ENCODE measurements around the gene PPP1R36. TPM values are rescaled to one million over a fixed set of nuclear protein-coding genes. Genes with fewer than 3 reads are reported as not detected.

Gene PPP1R36
- total and polyA plus RNA-seq, 2 of the 4 experiments (the other 2 are of a cell fraction): 0.15 to 0.54 TPM

DNA sequence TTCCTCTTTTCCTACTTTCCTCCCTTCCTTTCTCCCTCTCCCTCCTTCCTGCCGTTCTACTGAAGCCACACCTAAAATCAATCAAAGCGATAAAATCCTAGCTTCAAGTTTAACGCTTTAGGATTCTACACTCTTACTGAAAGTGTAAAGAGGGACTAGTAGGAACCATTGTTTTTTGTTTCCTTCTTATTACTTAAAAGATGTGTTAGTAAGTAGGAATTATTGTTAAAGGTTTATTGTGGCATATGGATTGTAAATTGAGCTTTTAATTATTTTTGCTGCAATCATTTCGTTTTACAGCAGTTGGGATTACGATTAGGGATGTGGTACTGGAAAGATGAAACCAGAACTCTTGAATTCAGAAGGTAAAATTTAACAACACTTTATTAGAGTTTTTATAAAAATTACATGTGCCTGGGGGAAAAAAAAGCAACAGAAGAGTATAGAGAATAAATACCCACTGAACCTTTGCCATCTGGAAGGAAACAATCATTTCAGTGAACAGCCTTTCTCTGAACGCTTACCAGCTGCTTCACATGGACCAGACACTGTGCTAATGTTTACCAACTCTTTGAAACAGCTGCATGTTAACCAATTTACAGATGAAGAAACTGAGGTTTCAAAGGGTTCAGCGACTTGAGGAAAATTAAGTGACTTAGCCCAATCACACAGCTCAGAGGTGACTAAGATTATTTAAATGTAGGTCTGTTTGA, 1.0 kb downstream of the PPP1R36 start:
- TF ChIP-seq, protein P1, sequence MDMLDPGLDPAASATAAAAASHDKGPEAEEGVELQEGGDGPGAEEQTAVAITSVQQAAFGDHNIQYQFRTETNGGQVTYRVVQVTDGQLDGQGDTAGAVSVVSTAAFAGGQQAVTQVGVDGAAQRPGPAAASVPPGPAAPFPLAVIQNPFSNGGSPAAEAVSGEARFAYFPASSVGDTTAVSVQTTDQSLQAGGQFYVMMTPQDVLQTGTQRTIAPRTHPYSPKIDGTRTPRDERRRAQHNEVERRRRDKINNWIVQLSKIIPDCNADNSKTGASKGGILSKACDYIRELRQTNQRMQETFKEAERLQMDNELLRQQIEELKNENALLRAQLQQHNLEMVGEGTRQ (IDR thresholded peaks at IDR 0.05; ENCODE audit: low read depth, low read length): no peak
- TF ChIP-seq RCOR1 (IDR thresholded peaks at IDR 0.05; ENCODE audit: insufficient replicate concordance, low read length): no peak
- TF ChIP-seq FOS (IDR thresholded peaks at IDR 0.05; ENCODE audit: low read depth, low read length): no peak
- no peak for TF ChIP-seq MXI1 (IDR thresholded peaks at IDR 0.05; ENCODE audit: borderline replicate concordance, low read depth, low read length)
- TF ChIP-seq NFE2L2 (IDR thresholded peaks at IDR 0.05; ENCODE audit: low read depth, low read length): no peak
- TF ChIP-seq, protein P2, sequence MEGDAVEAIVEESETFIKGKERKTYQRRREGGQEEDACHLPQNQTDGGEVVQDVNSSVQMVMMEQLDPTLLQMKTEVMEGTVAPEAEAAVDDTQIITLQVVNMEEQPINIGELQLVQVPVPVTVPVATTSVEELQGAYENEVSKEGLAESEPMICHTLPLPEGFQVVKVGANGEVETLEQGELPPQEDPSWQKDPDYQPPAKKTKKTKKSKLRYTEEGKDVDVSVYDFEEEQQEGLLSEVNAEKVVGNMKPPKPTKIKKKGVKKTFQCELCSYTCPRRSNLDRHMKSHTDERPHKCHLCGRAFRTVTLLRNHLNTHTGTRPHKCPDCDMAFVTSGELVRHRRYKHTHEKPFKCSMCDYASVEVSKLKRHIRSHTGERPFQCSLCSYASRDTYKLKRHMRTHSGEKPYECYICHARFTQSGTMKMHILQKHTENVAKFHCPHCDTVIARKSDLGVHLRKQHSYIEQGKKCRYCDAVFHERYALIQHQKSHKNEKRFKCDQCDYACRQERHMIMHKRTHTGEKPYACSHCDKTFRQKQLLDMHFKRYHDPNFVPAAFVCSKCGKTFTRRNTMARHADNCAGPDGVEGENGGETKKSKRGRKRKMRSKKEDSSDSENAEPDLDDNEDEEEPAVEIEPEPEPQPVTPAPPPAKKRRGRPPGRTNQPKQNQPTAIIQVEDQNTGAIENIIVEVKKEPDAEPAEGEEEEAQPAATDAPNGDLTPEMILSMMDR (conservative IDR thresholded peaks at IDR 0.05; ENCODE audit: low read depth, low read length): no peak
- TF ChIP-seq BHLHE40 (IDR thresholded peaks at IDR 0.05; ENCODE audit: low read depth, low read length): no peak
- TF ChIP-seq, protein P3, sequence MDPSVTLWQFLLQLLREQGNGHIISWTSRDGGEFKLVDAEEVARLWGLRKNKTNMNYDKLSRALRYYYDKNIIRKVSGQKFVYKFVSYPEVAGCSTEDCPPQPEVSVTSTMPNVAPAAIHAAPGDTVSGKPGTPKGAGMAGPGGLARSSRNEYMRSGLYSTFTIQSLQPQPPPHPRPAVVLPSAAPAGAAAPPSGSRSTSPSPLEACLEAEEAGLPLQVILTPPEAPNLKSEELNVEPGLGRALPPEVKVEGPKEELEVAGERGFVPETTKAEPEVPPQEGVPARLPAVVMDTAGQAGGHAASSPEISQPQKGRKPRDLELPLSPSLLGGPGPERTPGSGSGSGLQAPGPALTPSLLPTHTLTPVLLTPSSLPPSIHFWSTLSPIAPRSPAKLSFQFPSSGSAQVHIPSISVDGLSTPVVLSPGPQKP (IDR thresholded peaks at IDR 0.05; ENCODE audit: borderline replicate concordance, low read depth, low read length): no peak
- TF ChIP-seq RFX5 (IDR thresholded peaks at IDR 0.05; ENCODE audit: low read depth, low read length): no peak
- no peak for TF ChIP-seq MAZ (IDR thresholded peaks at IDR 0.05; ENCODE audit: borderline replicate concordance, low read depth, low read length)
- no peak for TF ChIP-seq RAD21 (IDR thresholded peaks at IDR 0.05; ENCODE audit: low read length)
- no peak for TF ChIP-seq MAFK (IDR thresholded peaks at IDR 0.05; ENCODE audit: low read depth, low read length)
- TF ChIP-seq CHD1 (IDR thresholded peaks at IDR 0.05; ENCODE audit: low read depth, low read length): no peak
- no peak for TF ChIP-seq POLR2A (IDR thresholded peaks at IDR 0.05; ENCODE audit: low read depth, low read length)
- TF ChIP-seq CEBPB (IDR thresholded peaks at IDR 0.05; ENCODE audit: low read depth, low read length): no peak
- no peak overlapping the region for H3K9ac ChIP-seq (ENCODE audit: low read depth, low read length)
- no peak overlapping the region for H3K14ac ChIP-seq (replicated peaks; ENCODE audit: low read depth, low read length)
- ATAC-seq (ENCODE audit: low read depth): no peak
- no peak for DNase-seq
- H4K91ac ChIP-seq (ENCODE audit: insufficient read depth, low read depth, low read length): no peak overlapping the region
- H2BK15ac ChIP-seq (ENCODE audit: low read depth, low read length): no peak overlapping the region
- ChIA-PET CTCF (no interaction called here), POLR2A (ENCODE audit: unreplicated experiment) (no interaction called here)
- in situ Hi-C loops (cut with MboI; ENCODE audit: low sequenced_read_pairs): no loop called here
- no peak overlapping the region for H3K23ac ChIP-seq (ENCODE audit: low read depth, low read length)
- H3K18ac ChIP-seq (ENCODE audit: low read depth, low read length): no peak overlapping the region
- no peak overlapping the region for H2BK20ac ChIP-seq (ENCODE audit: low read depth, low read length)
- no peak overlapping the region for H2AFZ ChIP-seq (replicated peaks; ENCODE audit: low read length, poor library complexity)
- H4K5ac ChIP-seq (ENCODE audit: low read depth, low read length): no peak overlapping the region
- H3K4ac ChIP-seq (ENCODE audit: low read depth, low read length): no peak overlapping the region
- H3K27me3 ChIP-seq (ENCODE audit: control insufficient read depth, insufficient read depth, low read length): peaks cover 3% of the 10 kb centered on the region; the same call in 1 of the 2 replicates
- H4K20me1 ChIP-seq (ENCODE audit: insufficient read depth, low read length): no peaks in the 10 kb centered on the region
- BruUV-seq (replicated peaks): no TSS peak
- H2AK5ac ChIP-seq (ENCODE audit: low read depth, low read length): no peak overlapping the region
- H3K56ac ChIP-seq (ENCODE audit: extremely low read depth, insufficient read depth, low read length): no peak overlapping the region
- 100% methylated on average over 1 of the region's 7 CpGs; no CpG with 5 or more reads in 1 of the 2 experiments for WGBS, 2 experiments (ENCODE audit: extremely low coverage in 2 of 2, insufficient read length in 1 of 2)
- H3K36me3 ChIP-seq (ENCODE audit: control insufficient read depth, insufficient read depth, low read length): no peaks in the 10 kb centered on the region; the same call in 1 of the 2 replicates
- no peaks in the 10 kb centered on the region for H3K9me3 ChIP-seq (ENCODE audit: control insufficient read depth, insufficient read depth, low read length)
- H3K79me1 ChIP-seq (ENCODE audit: low read depth in 1 of 2, low read length in 2 of 2): no peaks in the 10 kb centered on the region
- H2BK5ac ChIP-seq (ENCODE audit: low read depth, low read length, poor library complexity, severe bottlenecking): no peak overlapping the region
- no peak overlapping the region for H4K8ac ChIP-seq (ENCODE audit: low read depth in 2 of 2, low read length in 2 of 2)
- H3K4me2 ChIP-seq (ENCODE audit: low read depth, low read length): no peak overlapping the region
- H3K4me3 ChIP-seq (ENCODE audit: insufficient read depth, low read depth, low read length): no peak overlapping the region
- no peaks in the 10 kb centered on the region for H3K9me1 ChIP-seq (ENCODE audit: insufficient read depth, low read length)
- no peaks in the 10 kb centered on the region for H3K4me1 ChIP-seq (ENCODE audit: control insufficient read depth, insufficient read depth, low read length)
- H2AK9ac ChIP-seq (replicated peaks; ENCODE audit: low read depth, low read length, poor library complexity): no peak overlapping the region
- intact Hi-C loops (cut with micrococcal nuclease): no loop called here
- no peak overlapping the region for H3K27ac ChIP-seq (ENCODE audit: insufficient read depth, low read length)
- dilution Hi-C loops (cut with HindIII; ENCODE audit: low sequenced_read_pairs, unreplicated experiment): no loop called here
- H2BK120ac ChIP-seq (ENCODE audit: low read depth, low read length): no peak overlapping the region
